CD14-positive monocyte (primary cell): Measurements from ENCODE around the gene PRKG2. TPM values are rescaled to one million over a fixed set of nuclear protein-coding genes. Genes with fewer than 3 reads are reported as not detected.

Experiments used
- DNase-seq, 3 donors: peaks; one replicate each; pipeline ENCODE4 v3.0.0-alpha.2; 2011 to 2022
- H2AFZ ChIP-seq: 2 replicates; pipeline ENCODE4 v1.6.0; 2012; ENCODE audit warnings: mild to moderate bottlenecking, low read depth, low read length, inconsistent platforms; ENCODE audit not compliant: insufficient read depth, poor library complexity, severe bottlenecking
- H3K27ac ChIP-seq, 2 donors: 1 replicate in 1 of 2; 2 replicates in 1 of 2; pipeline ENCODE4 v1.5.1; 2012 to 2013; ENCODE audit warnings: low read length in 2 of 2, control low read depth in 1 of 2, inconsistent platforms in 1 of 2, low read depth in 1 of 2, mild to moderate bottlenecking in 1 of 2
- H3K27me3 ChIP-seq, 2 donors: one replicate each; pipeline versions ENCODE4 v1.6.0 to v1.6.1; 2011 to 2013; ENCODE audit warnings: low read length in 2 of 2; ENCODE audit not compliant: control insufficient read depth in 2 of 2, insufficient read depth in 2 of 2
- H3K36me3 ChIP-seq, 2 donors: replicated peaks in 1 of 2; 1 replicate in 1 of 2; 2 replicates in 1 of 2; pipeline versions ENCODE4 v1.5.1 to v1.6.1; 2012 to 2013; ENCODE audit warnings: low read length in 2 of 2, control low read depth in 1 of 2, inconsistent platforms in 1 of 2, mild to moderate bottlenecking in 1 of 2; ENCODE audit not compliant: insufficient read depth in 2 of 2, control insufficient read depth in 1 of 2
- H3K4me1 ChIP-seq, 2 donors: 1 replicate in 1 of 2; 2 replicates in 1 of 2; pipeline versions ENCODE4 v1.5.1 to v1.6.1; 2012 to 2013; ENCODE audit warnings: low read length in 2 of 2, control low read depth in 1 of 2, inconsistent platforms in 1 of 2, mild to moderate bottlenecking in 1 of 2, moderate library complexity in 1 of 2; ENCODE audit not compliant: insufficient read depth in 2 of 2, control insufficient read depth in 1 of 2
- H3K4me2 ChIP-seq: replicated peaks from 2 replicates; pipeline ENCODE3; 2012; ENCODE audit warnings: low read length, moderate library complexity, mild to moderate bottlenecking; ENCODE audit not compliant: poor library complexity, severe bottlenecking; ENCODE audit errors: extremely low read depth
- H3K4me3 ChIP-seq, 3 experiments: fragments of 200-600 bp in 1 of 3; sonication (generic) in 1 of 3; replicated peaks in 1 of 3; 1 replicate in 2 of 3; 2 replicates in 1 of 3; pipeline ENCODE4 v1.5.1; 2011 to 2013; ENCODE audit warnings: low read length in 3 of 3, mild to moderate bottlenecking in 3 of 3, control low read depth in 2 of 3, low read depth in 2 of 3, inconsistent platforms in 1 of 3, moderate library complexity in 1 of 3
- H3K79me2 ChIP-seq: 2 replicates; pipeline ENCODE4 v1.6.0; 2012; ENCODE audit warnings: mild to moderate bottlenecking, control low read depth, inconsistent platforms, low read length, moderate library complexity; ENCODE audit not compliant: insufficient read depth
- H3K9ac ChIP-seq: 2 replicates; pipeline ENCODE4 v1.6.0; 2017; ENCODE audit warnings: low read length, mild to moderate bottlenecking; ENCODE audit not compliant: insufficient read depth, poor library complexity, severe bottlenecking
- H3K9me3 ChIP-seq, 2 donors: replicated peaks in 1 of 2; 1 replicate in 1 of 2; 2 replicates in 1 of 2; pipeline versions ENCODE4 v1.5.1 to v1.6.1; 2012 to 2013; ENCODE audit warnings: low read length in 2 of 2, control low read depth in 1 of 2; ENCODE audit not compliant: control insufficient read depth in 1 of 2, insufficient read depth in 1 of 2
- H4K20me1 ChIP-seq: 2 replicates; pipeline ENCODE4 v1.6.0; 2012; ENCODE audit warnings: mild to moderate bottlenecking, low read length, control low read depth, moderate library complexity; ENCODE audit not compliant: insufficient read depth
- H3K27ac Mint-ChIP-seq, 7 donors: one replicate each; pipeline ENCODE4 v1.8.0; 2020; ENCODE audit warnings: mild to moderate bottlenecking in 7 of 7, mixed read lengths in 7 of 7, moderate library complexity in 6 of 7, inconsistent platforms in 2 of 7
- H3K27me3 Mint-ChIP-seq, 3 donors: one replicate each; pipeline ENCODE4 v1.8.0; 2021 to 2022; ENCODE audit warnings: low read depth in 3 of 3, mild to moderate bottlenecking in 3 of 3, mixed read lengths in 3 of 3, moderate library complexity in 3 of 3, inconsistent platforms in 1 of 3
- H3K36me3 Mint-ChIP-seq, 2 donors: one replicate each; pipeline ENCODE4 v1.8.0; 2020; ENCODE audit warnings: mixed read lengths in 2 of 2, inconsistent platforms in 1 of 2, mild to moderate bottlenecking in 1 of 2
- H3K4me1 Mint-ChIP-seq: one replicate; pipeline ENCODE4 v1.8.0; 2020; ENCODE audit warnings: mild to moderate bottlenecking, mixed read lengths
- H3K4me3 Mint-ChIP-seq, 2 donors: one replicate each; pipeline ENCODE4 v1.8.0; 2020; ENCODE audit warnings: mild to moderate bottlenecking in 2 of 2, mixed read lengths in 2 of 2, moderate library complexity in 1 of 2
- H3K9me3 Mint-ChIP-seq, 7 donors: one replicate each; pipeline ENCODE4 v1.8.0; 2020 to 2022; ENCODE audit warnings: mixed read lengths in 7 of 7, mild to moderate bottlenecking in 6 of 7, moderate library complexity in 6 of 7, inconsistent platforms in 2 of 7
- WGBS: methylation state at CpG from one replicate; pipeline ENCODE4 v1.1.5; 2013; ENCODE audit warnings: missing lambda C conversion rate; ENCODE audit not compliant: insufficient coverage; 5-methylcytosine and 5-hydroxymethylcytosine counted together
- intact Hi-C, 2 donors: fragments of 100-400 bp; cut with micrococcal nuclease; formaldehyde crosslinking; loops; one replicate each; pipeline versions ENCODE4 v1.15.0 to v1.15.1; 2023
- polyA plus RNA-seq, 3 donors: library from polyadenylated mRNA; depleted of rRNA in 1 of 3; unstranded in 2 of 3; stranded (reverse) in 1 of 3; fragments of 300-500 nt in 2 of 3; fragments of >200 nt in 1 of 3; fragmentation: Illumina TruSeq in 2 of 3; gene quantifications; 1 replicate in 2 of 3; 2 replicates in 1 of 3; pipeline ENCODE4 v1.2.3, GENCODE V29; 2012 to 2021
- TF ChIP-seq, protein P1 (sequence below): fragments of 200-600 bp; IDR thresholded peaks from one replicate; pipeline ENCODE4 v1.8.0; 2022; ENCODE audit warnings: antibody characterized with exemption, mild to moderate bottlenecking

PRKG2 gene
- polyA plus RNA-seq, 3 donors: 0.10 TPM; not detected in 2

- no peaks in the 10 kb centered on the region for H3K27me3 ChIP-seq
- no peak overlapping the region for H3K4me2 ChIP-seq
- intact Hi-C loops: no loop called here
- no peaks in the 10 kb centered on the region for H3K79me2 ChIP-seq
- no peaks in the 10 kb centered on the region for H3K9me3 Mint-ChIP-seq
- H3K27ac ChIP-seq: no peak overlapping the region
- no peaks in the 10 kb centered on the region for H4K20me1 ChIP-seq
- H3K27me3 Mint-ChIP-seq: peaks cover 0 to 1% (median 0%) of the 10 kb centered on the region in 3 donors
- H3K4me1 Mint-ChIP-seq: no peaks in the 10 kb centered on the region
- no peaks in the 10 kb centered on the region for H3K4me1 ChIP-seq
- H3K9me3 ChIP-seq: no peaks in the 10 kb centered on the region
- H3K4me3 ChIP-seq: no peak overlapping the region
- TF ChIP-seq, protein P1, sequence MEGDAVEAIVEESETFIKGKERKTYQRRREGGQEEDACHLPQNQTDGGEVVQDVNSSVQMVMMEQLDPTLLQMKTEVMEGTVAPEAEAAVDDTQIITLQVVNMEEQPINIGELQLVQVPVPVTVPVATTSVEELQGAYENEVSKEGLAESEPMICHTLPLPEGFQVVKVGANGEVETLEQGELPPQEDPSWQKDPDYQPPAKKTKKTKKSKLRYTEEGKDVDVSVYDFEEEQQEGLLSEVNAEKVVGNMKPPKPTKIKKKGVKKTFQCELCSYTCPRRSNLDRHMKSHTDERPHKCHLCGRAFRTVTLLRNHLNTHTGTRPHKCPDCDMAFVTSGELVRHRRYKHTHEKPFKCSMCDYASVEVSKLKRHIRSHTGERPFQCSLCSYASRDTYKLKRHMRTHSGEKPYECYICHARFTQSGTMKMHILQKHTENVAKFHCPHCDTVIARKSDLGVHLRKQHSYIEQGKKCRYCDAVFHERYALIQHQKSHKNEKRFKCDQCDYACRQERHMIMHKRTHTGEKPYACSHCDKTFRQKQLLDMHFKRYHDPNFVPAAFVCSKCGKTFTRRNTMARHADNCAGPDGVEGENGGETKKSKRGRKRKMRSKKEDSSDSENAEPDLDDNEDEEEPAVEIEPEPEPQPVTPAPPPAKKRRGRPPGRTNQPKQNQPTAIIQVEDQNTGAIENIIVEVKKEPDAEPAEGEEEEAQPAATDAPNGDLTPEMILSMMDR: no peak
- H2AFZ ChIP-seq: no peak overlapping the region
- DNase-seq: no peak
- H3K36me3 Mint-ChIP-seq: no peaks in the 10 kb centered on the region
- 100% methylated on average over 1 of the region's 1 CpG for WGBS
- H3K4me3 Mint-ChIP-seq: no peak overlapping the region
- H3K27ac Mint-ChIP-seq: no peak overlapping the region
- no peak overlapping the region for H3K9ac ChIP-seq
- H3K36me3 ChIP-seq: no peaks in the 10 kb centered on the region
Measured at GRCh38 chr4:81198609-81199008, 16.4 kb downstream of the PRKG2 start.

- Histone ChIP-seq H3K4me2 (no peak overlapping the region), H3K27me3 (no peaks in the 10 kb centered on the region), H2AFZ (no peak overlapping the region), H4K20me1 (no peaks in the 10 kb centered on the region), H3K36me3 (no peaks in the 10 kb centered on the region), H3K9me3 (no peaks in the 10 kb centered on the region), H3K27ac (no peak overlapping the region), H3K4me3 (no peak overlapping the region), H3K79me2 (no peaks in the 10 kb centered on the region), H3K9ac (no peak overlapping the region), H3K4me1 (no peaks in the 10 kb centered on the region)
- DNase-seq: no peak
- no peaks in the 10 kb centered on the region for H3K36me3 Mint-ChIP-seq
- 50% methylated on average over 1 of the region's 4 CpGs for WGBS
- TF ChIP-seq, protein P1: no peak
- no peak overlapping the region for H3K27ac Mint-ChIP-seq
- H3K4me1 Mint-ChIP-seq: no peaks in the 10 kb centered on the region
- no peaks in the 10 kb centered on the region for H3K9me3 Mint-ChIP-seq
- no peak overlapping the region for H3K4me3 Mint-ChIP-seq
- intact Hi-C loops: no loop called here
- peaks cover 0 to 1% (median 0%) of the 10 kb centered on the region in 3 donors for H3K27me3 Mint-ChIP-seq
Measured at GRCh38 chr4:81197864-81198524, 17.0 kb downstream of the PRKG2 start.
